Measurements from ENCODE around the gene ZNF316. TPM values are rescaled to one million over a fixed set of nuclear protein-coding genes. Genes with fewer than 3 reads are reported as not detected.

The ZNF316 gene
- total and polyA plus RNA-seq, 4 donors: 5.6 to 42.0 (median 26.6) TPM

- Histone ChIP-seq H3K4me3 (ENCODE audit: low read length in 2 of 2) (no peak overlapping the region), H3K36me3 (ENCODE audit: control insufficient read depth in 1 of 2, insufficient read depth in 2 of 2, low read length in 1 of 2) (peaks cover 34 to 57% of the 10 kb centered on the region in 2 donors), H3K9me3 (ENCODE audit: control insufficient read depth, low read length) (peaks cover 27% of the 10 kb centered on the region), H3K27me3 (ENCODE audit: control insufficient read depth in 1 of 2, insufficient read depth in 2 of 2, low read length in 1 of 2) (no peaks in the 10 kb centered on the region), H3K4me1 (ENCODE audit: control insufficient read depth in 1 of 2, insufficient read depth in 2 of 2, low read length in 2 of 2) (no peaks in the 10 kb centered on the region), H3K27ac (ENCODE audit: low read depth in 1 of 2, low read length in 2 of 2) (no peak overlapping the region)
- ATAC-seq (ENCODE audit: low FRiP score): no peak
- intact Hi-C loops (cut with DNase I): no loop called here
- DNase-seq: no peak
- WGBS, 2 donors: 98% methylated on average over 4 of the region's 4 CpGs
Measured at GRCh38 chr7:6691103-6691502, 54.0 kb downstream of the ZNF316 start.

- peaks cover 30% of the 10 kb centered on the region for H3K9me3 ChIP-seq (ENCODE audit: control insufficient read depth, low read length)
- H3K27me3 ChIP-seq (ENCODE audit: control insufficient read depth in 1 of 2, insufficient read depth in 2 of 2, low read length in 1 of 2): no peaks in the 10 kb centered on the region
- intact Hi-C loops (cut with DNase I): no loop called here
- H3K27ac ChIP-seq (ENCODE audit: low read depth in 1 of 2, low read length in 2 of 2): no peak overlapping the region
- no peaks in the 10 kb centered on the region for H3K4me1 ChIP-seq (ENCODE audit: control insufficient read depth in 1 of 2, insufficient read depth in 2 of 2, low read length in 2 of 2)
- peaks cover 37 to 63% of the 10 kb centered on the region in 2 donors for H3K36me3 ChIP-seq (ENCODE audit: control insufficient read depth in 1 of 2, insufficient read depth in 2 of 2, low read length in 1 of 2)
- ATAC-seq (ENCODE audit: low FRiP score): no peak
- DNase-seq: no peak
- 98 to 100% methylated on average over 5 of the region's 5 CpGs for WGBS, 2 donors
- no peak overlapping the region for H3K4me3 ChIP-seq (ENCODE audit: low read length in 2 of 2)
Measured at GRCh38 chr7:6691609-6692106, 54.5 kb downstream of the ZNF316 start.

GRCh38 chr7:6700793-6701192 lies 63.7 kb downstream of the ZNF316 start:
- H3K27ac ChIP-seq (ENCODE audit: low read depth in 1 of 2, low read length in 2 of 2): no peak overlapping the region
- intact Hi-C loops (cut with DNase I): no loop called here
- H3K4me3 ChIP-seq (ENCODE audit: low read length in 2 of 2): no peak overlapping the region
- H3K9me3 ChIP-seq (ENCODE audit: control insufficient read depth, low read length): peaks cover 24% of the 10 kb centered on the region
- no peak for DNase-seq
- H3K27me3 ChIP-seq (ENCODE audit: control insufficient read depth in 1 of 2, insufficient read depth in 2 of 2, low read length in 1 of 2): no peaks in the 10 kb centered on the region
- no peak for ATAC-seq (ENCODE audit: low FRiP score)
- H3K36me3 ChIP-seq (ENCODE audit: control insufficient read depth in 1 of 2, insufficient read depth in 2 of 2, low read length in 1 of 2): peaks cover 34 to 54% of the 10 kb centered on the region in 2 donors
- no peaks in the 10 kb centered on the region for H3K4me1 ChIP-seq (ENCODE audit: control insufficient read depth in 1 of 2, insufficient read depth in 2 of 2, low read length in 2 of 2)
- WGBS, 2 donors: 96 to 99% methylated on average over 5 of the region's 5 CpGs

GRCh38 chr7:6701860-6702259 lies 64.7 kb downstream of the ZNF316 start:
- peaks cover 30 to 47% of the 10 kb centered on the region in 2 donors for H3K36me3 ChIP-seq (ENCODE audit: control insufficient read depth in 1 of 2, insufficient read depth in 2 of 2, low read length in 1 of 2)
- no peaks in the 10 kb centered on the region for H3K27me3 ChIP-seq (ENCODE audit: control insufficient read depth in 1 of 2, insufficient read depth in 2 of 2, low read length in 1 of 2)
- WGBS, 2 donors: 95 to 100% methylated on average over 1 of the region's 1 CpG
- ATAC-seq (ENCODE audit: low FRiP score) (no peak), DNase-seq (no peak)
- H3K4me1 ChIP-seq (ENCODE audit: control insufficient read depth in 1 of 2, insufficient read depth in 2 of 2, low read length in 2 of 2): no peaks in the 10 kb centered on the region
- no peak overlapping the region for H3K4me3 ChIP-seq (ENCODE audit: low read length in 2 of 2)
- no peak overlapping the region for H3K27ac ChIP-seq (ENCODE audit: low read depth in 1 of 2, low read length in 2 of 2)
- intact Hi-C loops (cut with DNase I): no loop called here
- peaks cover 20% of the 10 kb centered on the region for H3K9me3 ChIP-seq (ENCODE audit: control insufficient read depth, low read length)

Other genes with a start within 250 kb of the ZNF316 start
- 10 to 100 TPM; 15.5 to 19.7 TPM for gene DAGLB, start 189.4 kb upstream of the ZNF316 start, total RNA-seq
- gene DAGLB, start 189.4 kb upstream of the ZNF316 start, polyA plus RNA-seq: 10 to 100 TPM in 1 of 2 donors, 1 to 10 TPM in 1; 3.6 to 18.0 TPM
- 100 to 1,000 TPM; 137 to 138 TPM for gene KDELR2, start 153.2 kb upstream of the ZNF316 start, total RNA-seq
- gene KDELR2, start 153.2 kb upstream of the ZNF316 start, polyA plus RNA-seq: 100 to 1,000 TPM; 100 to 131 TPM
- under 1 TPM; 0.16 to 0.39 TPM for gene GRID2IP, start 85.9 kb upstream of the ZNF316 start, total RNA-seq
- gene GRID2IP, start 85.9 kb upstream of the ZNF316 start, polyA plus RNA-seq: under 1 TPM in 1 of 2 donors, not detected in 1; 0.25 TPM
- 10 to 100 TPM; 33.8 to 36.2 TPM for gene ZDHHC4, start 59.9 kb upstream of the ZNF316 start, total RNA-seq
- 10 to 100 TPM; 48.7 to 49.8 TPM for gene ZDHHC4, start 59.9 kb upstream of the ZNF316 start, polyA plus RNA-seq
- 10 to 100 TPM; 22.1 to 27.0 TPM for gene INTS15, start 47.3 kb upstream of the ZNF316 start, total RNA-seq
- 10 to 100 TPM; 12.8 to 28.8 TPM for gene INTS15, start 47.3 kb upstream of the ZNF316 start, polyA plus RNA-seq
- 10 to 100 TPM; 10.9 to 12.2 TPM for gene ZNF853, start 21.7 kb upstream of the ZNF316 start, total RNA-seq
- 1 to 10 TPM; 4.6 to 5.0 TPM for gene ZNF853, start 21.7 kb upstream of the ZNF316 start, polyA plus RNA-seq
- gene ZNF12, start 69.6 kb downstream of the ZNF316 start, total RNA-seq: 10 to 100 TPM; 23.5 to 26.7 TPM
- gene ZNF12, start 69.6 kb downstream of the ZNF316 start, polyA plus RNA-seq: 10 to 100 TPM in 1 of 2 donors, 1 to 10 TPM in 1; 8.9 to 17.0 TPM
- under 1 TPM; 0.21 to 0.39 TPM for gene RSPH10B2, start 116.8 kb downstream of the ZNF316 start, total RNA-seq
- gene RSPH10B2, start 116.8 kb downstream of the ZNF316 start, polyA plus RNA-seq: not detected
- gene CCZ1B, start 189.0 kb downstream of the ZNF316 start, total RNA-seq: 10 to 100 TPM; 60.1 to 74.4 TPM
- 10 to 100 TPM; 16.8 to 38.0 TPM for gene CCZ1B, start 189.0 kb downstream of the ZNF316 start, polyA plus RNA-seq

Data from aorta (tissue), 5 donors.